CD4-positive, alpha-beta memory T cell (primary cell): ENCODE results near the gene KRT36. TPM values are rescaled to one million over a fixed set of nuclear protein-coding genes. Genes with fewer than 3 reads are reported as not detected.

Experiments used
- CTCF ChIA-PET: fragments of 350-600 bp; sonication (Branson Sonifier 250); formaldehyde crosslinking; loops from one replicate; lab custom pipeline; 2021; ENCODE audit warnings: inconsistent platforms; ENCODE audit not compliant: partially characterized antibody; lab: Charles Lee
- POLR2A ChIA-PET: fragments of 350-600 bp; sonication (Branson Sonifier 250); formaldehyde crosslinking; loops from one replicate; lab custom pipeline; 2021; ENCODE audit not compliant: partially characterized antibody; lab: Charles Lee
- DNase-seq, 5 donors: peaks; one replicate each; pipeline versions ENCODE4 v3.0.0 to v3.0.0-alpha.2; 2020 to 2022; ENCODE audit warnings: mixed read lengths in 1 of 5
- H3K27ac ChIP-seq: one replicate; pipeline ENCODE4 v1.7.0; 2013; ENCODE audit warnings: low read depth, low read length
- H3K27me3 ChIP-seq: 2 replicates; pipeline ENCODE4 v1.7.0; 2013; ENCODE audit warnings: mild to moderate bottlenecking, low read length, moderate library complexity; ENCODE audit not compliant: insufficient read depth
- H3K36me3 ChIP-seq: 2 replicates; pipeline ENCODE4 v1.7.0; 2013; ENCODE audit warnings: mild to moderate bottlenecking, low read length, moderate library complexity; ENCODE audit not compliant: insufficient read depth
- H3K4me1 ChIP-seq: 2 replicates; pipeline ENCODE4 v1.7.0; 2013; ENCODE audit warnings: mild to moderate bottlenecking, low read length, moderate library complexity; ENCODE audit not compliant: insufficient read depth
- H3K4me3 ChIP-seq, 2 donors: one replicate each; pipeline ENCODE4 v1.7.0; 2013; ENCODE audit warnings: low read length in 2 of 2, mild to moderate bottlenecking in 1 of 2
- H3K9me3 ChIP-seq, 2 donors: one replicate each; pipeline ENCODE4 v1.7.0; 2013; ENCODE audit warnings: low read length in 2 of 2, control low read depth in 1 of 2; ENCODE audit not compliant: control insufficient read depth in 1 of 2
- H3K27ac Mint-ChIP-seq, 7 donors: one replicate each; pipeline ENCODE4 v1.8.0; 2020 to 2021; ENCODE audit warnings: mixed read lengths in 7 of 7, mild to moderate bottlenecking in 6 of 7, inconsistent platforms in 3 of 7, moderate library complexity in 3 of 7
- H3K27me3 Mint-ChIP-seq, 2 donors: one replicate each; pipeline ENCODE4 v1.8.0; 2020 to 2021; ENCODE audit warnings: mixed read lengths in 2 of 2
- H3K36me3 Mint-ChIP-seq, 2 donors: one replicate each; pipeline ENCODE4 v1.8.0; 2020 to 2021; ENCODE audit warnings: mixed read lengths in 2 of 2, inconsistent platforms in 1 of 2, mild to moderate bottlenecking in 1 of 2
- H3K4me1 Mint-ChIP-seq, 4 donors: one replicate each; pipeline ENCODE4 v1.8.0; 2020 to 2021; ENCODE audit warnings: mixed read lengths in 4 of 4, mild to moderate bottlenecking in 1 of 4
- H3K4me3 Mint-ChIP-seq, 8 donors: one replicate each; pipeline ENCODE4 v1.8.0; 2020 to 2021; ENCODE audit warnings: mixed read lengths in 8 of 8, mild to moderate bottlenecking in 7 of 8, moderate library complexity in 6 of 8, inconsistent platforms in 3 of 8
- H3K9me3 Mint-ChIP-seq, 8 donors: one replicate each; pipeline ENCODE4 v1.8.0; 2020 to 2021; ENCODE audit warnings: mixed read lengths in 8 of 8, mild to moderate bottlenecking in 5 of 8, inconsistent platforms in 3 of 8, moderate library complexity in 1 of 8
- intact Hi-C: fragments of 100-400 bp; cut with micrococcal nuclease; formaldehyde crosslinking; loops from one replicate; pipeline ENCODE4 v1.15.1; 2023
- polyA plus RNA-seq, 2 donors: library from polyadenylated mRNA; unstranded; fragments of 300-500 nt; fragmentation: Illumina TruSeq; gene quantifications; one replicate each; pipeline ENCODE4 v1.2.3, GENCODE V29; 2021
- total RNA-seq, 2 experiments: library from RNA; stranded (reverse); gene quantifications; one replicate each; pipeline ENCODE4 v1.2.3, GENCODE V29; 2021

The KRT36 gene
- total and polyA plus RNA-seq, 4 experiments from 2014 or later, result not detected

GRCh38 chr17:41457676-41458075 lies 32.0 kb downstream of the KRT36 start:
- H3K4me1 ChIP-seq, result no peaks in the 10 kb centered on the region
- POLR2A ChIA-PET, result no interaction called here
- no peaks in the 10 kb centered on the region for H3K9me3 ChIP-seq
- Mint-ChIP-seq H3K4me3 (no peak overlapping the region), H3K36me3 (no peaks in the 10 kb centered on the region), H3K4me1 (peaks cover 0 to 2% (median 0%) of the 10 kb centered on the region in 4 donors), H3K27me3 (no peaks in the 10 kb centered on the region), H3K9me3 (peaks cover 0 to 2% (median 0%) of the 10 kb centered on the region in 8 donors), H3K27ac (no peak overlapping the region)
- DNase-seq, result no peak
- no peaks in the 10 kb centered on the region for H3K27me3 ChIP-seq
- CTCF ChIA-PET, result interaction anchor here (1.1 kb wide), 1 partner anchor 91 kb away, joined by 3 read pairs; no protein-coding TSS in a partner anchor
- H3K4me3 ChIP-seq, result no peak overlapping the region
- intact Hi-C loops, result no loop called here
- no peaks in the 10 kb centered on the region for H3K36me3 ChIP-seq
- H3K27ac ChIP-seq, result no peak overlapping the region

GRCh38 chr17:41456204-41456603 lies 33.5 kb downstream of the KRT36 start:
- H3K4me3 ChIP-seq, result no peak overlapping the region
- H3K36me3 ChIP-seq, result no peaks in the 10 kb centered on the region
- H3K27me3 ChIP-seq, result no peaks in the 10 kb centered on the region
- ChIA-PET CTCF (no interaction called here), POLR2A (no interaction called here)
- H3K4me3 Mint-ChIP-seq, result no peak overlapping the region
- no peak overlapping the region for H3K27ac ChIP-seq
- H3K27me3 Mint-ChIP-seq, result no peaks in the 10 kb centered on the region
- H3K27ac Mint-ChIP-seq, result no peak overlapping the region
- peaks cover 0 to 2% (median 0%) of the 10 kb centered on the region in 8 donors for H3K9me3 Mint-ChIP-seq
- intact Hi-C loops, result no loop called here
- no peak for DNase-seq
- peaks cover 0 to 2% (median 0%) of the 10 kb centered on the region in 4 donors for H3K4me1 Mint-ChIP-seq
- no peaks in the 10 kb centered on the region for H3K9me3 ChIP-seq
- H3K36me3 Mint-ChIP-seq, result no peaks in the 10 kb centered on the region
- no peaks in the 10 kb centered on the region for H3K4me1 ChIP-seq

- Histone ChIP-seq H3K9me3 (no peaks in the 10 kb centered on the region), H3K4me3 (no peak overlapping the region), H3K36me3 (no peaks in the 10 kb centered on the region), H3K27ac (no peak overlapping the region), H3K27me3 (no peaks in the 10 kb centered on the region), H3K4me1 (no peaks in the 10 kb centered on the region)
- DNase-seq, result no peak
- Mint-ChIP-seq H3K27ac (no peak overlapping the region), H3K36me3 (no peaks in the 10 kb centered on the region), H3K4me1 (peaks cover 0 to 2% (median 0%) of the 10 kb centered on the region in 4 donors), H3K4me3 (no peak overlapping the region), H3K27me3 (peaks cover 0 to under 1% of the 10 kb centered on the region in 2 donors), H3K9me3 (peaks cover 0 to 2% (median 0%) of the 10 kb centered on the region in 8 donors)
- intact Hi-C loops, result no loop called here
- ChIA-PET POLR2A (no interaction called here), CTCF (no interaction called here)
These were observed 34.5 kb downstream of the KRT36 start for GRCh38 chr17:41455236-41455635.

GRCh38 chr17:41453066-41453465 lies 36.6 kb downstream of the KRT36 start:
- intact Hi-C loops, result no loop called here
- H3K27ac Mint-ChIP-seq, result no peak overlapping the region
- Histone ChIP-seq H3K36me3 (no peaks in the 10 kb centered on the region), H3K27me3 (no peaks in the 10 kb centered on the region), H3K4me3 (no peak overlapping the region), H3K27ac (no peak overlapping the region), H3K4me1 (no peaks in the 10 kb centered on the region), H3K9me3 (no peaks in the 10 kb centered on the region)
- H3K9me3 Mint-ChIP-seq, result peaks cover 0 to 2% (median 0%) of the 10 kb centered on the region in 8 donors
- peaks cover 0 to 6% of the 10 kb centered on the region in 2 donors for H3K27me3 Mint-ChIP-seq
- peaks cover 0 to 4% (median 0%) of the 10 kb centered on the region in 4 donors for H3K4me1 Mint-ChIP-seq
- no peak for DNase-seq
- H3K36me3 Mint-ChIP-seq, result no peaks in the 10 kb centered on the region
- CTCF ChIA-PET, result interaction anchor here (0.9 kb wide), 1 partner anchor 424 kb away, joined by 3 read pairs; no protein-coding TSS in a partner anchor
- no peak overlapping the region for H3K4me3 Mint-ChIP-seq
- POLR2A ChIA-PET, result no interaction called here

GRCh38 chr17:41452281-41452680 lies 37.4 kb downstream of the KRT36 start:
- ChIA-PET POLR2A (no interaction called here), CTCF (interaction anchor here (0.9 to 1.8 kb wide), 2 partner anchors 9 to 423 kb away, joined by 3 to 4 read pairs; no protein-coding TSS in a partner anchor)
- H3K27me3 Mint-ChIP-seq, result peaks cover 0 to 7% of the 10 kb centered on the region in 2 donors

GRCh38 chr17:41451154-41451728 lies 38.5 kb downstream of the KRT36 start:
- Histone ChIP-seq H3K27me3 (no peaks in the 10 kb centered on the region), H3K36me3 (no peaks in the 10 kb centered on the region), H3K4me3 (no peak overlapping the region), H3K4me1 (no peaks in the 10 kb centered on the region), H3K27ac (no peak overlapping the region), H3K9me3 (no peaks in the 10 kb centered on the region)
- Mint-ChIP-seq H3K9me3 (peaks cover 0 to 2% (median 0%) of the 10 kb centered on the region in 8 donors), H3K4me3 (no peak overlapping the region), H3K4me1 (peaks cover 0 to 4% (median under 1%) of the 10 kb centered on the region in 4 donors), H3K36me3 (no peaks in the 10 kb centered on the region), H3K27me3 (peaks cover 1 to 8% of the 10 kb centered on the region in 2 donors), H3K27ac (peak overlapping the region in 1 of 7 donors; percentile 32)
- CTCF ChIA-PET, result interaction anchor here (1.8 kb wide), 1 partner anchor 10 kb away, joined by 4 read pairs; no protein-coding TSS in a partner anchor
- no peak for DNase-seq
- POLR2A ChIA-PET, result no interaction called here
- intact Hi-C loops, result no loop called here

More at GRCh38 chr17:41452281-41452680, 37.4 kb downstream of the KRT36 start:
- H3K4me3 ChIP-seq, result no peak overlapping the region
- H3K27ac Mint-ChIP-seq, result peak overlapping the region in 2 of 7 donors; percentile 50 to 55
- H3K4me1 Mint-ChIP-seq, result peaks cover 0 to 4% (median 0%) of the 10 kb centered on the region in 4 donors
- H3K27ac ChIP-seq, result no peak overlapping the region
- no peaks in the 10 kb centered on the region for H3K36me3 ChIP-seq
- H3K9me3 ChIP-seq, result no peaks in the 10 kb centered on the region
- no peak overlapping the region for H3K4me3 Mint-ChIP-seq
- H3K36me3 Mint-ChIP-seq, result no peaks in the 10 kb centered on the region
- no peaks in the 10 kb centered on the region for H3K4me1 ChIP-seq
- H3K27me3 ChIP-seq, result no peaks in the 10 kb centered on the region
- intact Hi-C loops, result no loop called here
- peaks cover 0 to 2% (median 0%) of the 10 kb centered on the region in 8 donors for H3K9me3 Mint-ChIP-seq
- no peak for DNase-seq

GRCh38 chr17:41449008-41449407 lies 40.7 kb downstream of the KRT36 start:
- Histone ChIP-seq H3K4me3 (no peak overlapping the region), H3K27me3 (no peaks in the 10 kb centered on the region), H3K4me1 (no peaks in the 10 kb centered on the region), H3K36me3 (no peaks in the 10 kb centered on the region), H3K9me3 (no peaks in the 10 kb centered on the region), H3K27ac (no peak overlapping the region)
- ChIA-PET CTCF (no interaction called here), POLR2A (no interaction called here)
- peaks cover 1 to 9% of the 10 kb centered on the region in 2 donors for H3K27me3 Mint-ChIP-seq
- peak overlapping the region in 1 of 7 donors; percentile 57 for H3K27ac Mint-ChIP-seq
- H3K4me3 Mint-ChIP-seq, result no peak overlapping the region
- no peak for DNase-seq
- intact Hi-C loops, result no loop called here
- H3K36me3 Mint-ChIP-seq, result no peaks in the 10 kb centered on the region
- H3K9me3 Mint-ChIP-seq, result peaks cover 0 to 2% (median 0%) of the 10 kb centered on the region in 8 donors
- H3K4me1 Mint-ChIP-seq, result peaks cover 0 to 3% (median under 1%) of the 10 kb centered on the region in 4 donors
